Common myeloid progenitor, CD34-positive (primary cell): Measurements from ENCODE around the gene CD69.

Source experiments
- CTCF ChIA-PET: fragments of 350-600 bp; sonication (Branson Sonifier 250); formaldehyde crosslinking; loops from one replicate; lab custom pipeline; 2021; ENCODE audit warnings: antibody characterized with exemption; lab: Charles Lee
- POLR2A ChIA-PET: fragments of 350-600 bp; sonication (Branson Sonifier 250); formaldehyde crosslinking; loops from one replicate; lab custom pipeline; 2021; ENCODE audit warnings: antibody characterized with exemption; lab: Charles Lee
- DNase-seq, 3 donors: peaks; one replicate each; pipeline versions ENCODE4 v3.0.0 to v3.0.0-alpha.2; 2013
- H3K27ac ChIP-seq, 2 experiments: 1 replicate in 1 of 2; 2 replicates in 1 of 2; pipeline ENCODE4 v1.7.0; 2013; ENCODE audit warnings: inconsistent platforms in 2 of 2, low read length in 2 of 2, mild to moderate bottlenecking in 2 of 2, low read depth in 1 of 2, moderate library complexity in 1 of 2; ENCODE audit not compliant: severe bottlenecking in 2 of 2, insufficient read depth in 1 of 2, poor library complexity in 1 of 2
- H3K27me3 ChIP-seq, 5 experiments: replicated peaks in 2 of 5; 1 replicate in 3 of 5; 2 replicates in 2 of 5; pipeline versions ENCODE4 v1.6.1 to v1.7.0; 2013; ENCODE audit warnings: low read length in 4 of 5, mild to moderate bottlenecking in 2 of 5, moderate library complexity in 2 of 5, inconsistent platforms in 1 of 5; ENCODE audit not compliant: insufficient read depth in 5 of 5, control insufficient read depth in 4 of 5
- H3K36me3 ChIP-seq, 4 experiments: 1 replicate in 2 of 4; 2 replicates in 2 of 4; pipeline versions ENCODE4 v1.6.1 to v1.7.0; 2013; ENCODE audit warnings: low read length in 3 of 4, control low read depth in 1 of 4, mild to moderate bottlenecking in 1 of 4; ENCODE audit not compliant: control insufficient read depth in 4 of 4, insufficient read depth in 4 of 4
- H3K4me1 ChIP-seq, 4 experiments: 1 replicate in 3 of 4; 2 replicates in 1 of 4; pipeline versions ENCODE4 v1.6.1 to v1.7.1; 2013; ENCODE audit warnings: low read length in 3 of 4, mild to moderate bottlenecking in 3 of 4, control low read depth in 1 of 4, inconsistent platforms in 1 of 4, moderate library complexity in 1 of 4; ENCODE audit not compliant: control insufficient read depth in 4 of 4, insufficient read depth in 4 of 4; ENCODE audit errors: control extremely low read depth in 1 of 4
- H3K4me3 ChIP-seq, 7 experiments: 1 replicate in 4 of 7; 2 replicates in 3 of 7; pipeline versions ENCODE4 v1.5.1 to v1.7.0; 2013; ENCODE audit warnings: mild to moderate bottlenecking in 7 of 7, low read length in 6 of 7, moderate library complexity in 6 of 7, inconsistent platforms in 2 of 7, low read depth in 2 of 7, control low read depth in 1 of 7; ENCODE audit not compliant: insufficient read depth in 4 of 7, control insufficient read depth in 1 of 7; ENCODE audit errors: extremely low read depth in 1 of 7
- H3K9me3 ChIP-seq, 5 experiments: 1 replicate in 4 of 5; 2 replicates in 1 of 5; pipeline versions ENCODE4 v1.6.1 to v1.7.1; 2013; ENCODE audit warnings: low read length in 4 of 5, mild to moderate bottlenecking in 2 of 5, inconsistent platforms in 1 of 5, low read depth in 1 of 5, moderate library complexity in 1 of 5; ENCODE audit not compliant: control insufficient read depth in 4 of 5, insufficient read depth in 2 of 5; ENCODE audit errors: control extremely low read depth in 1 of 5
- WGBS: methylation state at CpG from one replicate; pipeline ENCODE4 v1.1.5; 2013; ENCODE audit not compliant: insufficient coverage; 5-methylcytosine and 5-hydroxymethylcytosine counted together

CD69 gene

DNA sequence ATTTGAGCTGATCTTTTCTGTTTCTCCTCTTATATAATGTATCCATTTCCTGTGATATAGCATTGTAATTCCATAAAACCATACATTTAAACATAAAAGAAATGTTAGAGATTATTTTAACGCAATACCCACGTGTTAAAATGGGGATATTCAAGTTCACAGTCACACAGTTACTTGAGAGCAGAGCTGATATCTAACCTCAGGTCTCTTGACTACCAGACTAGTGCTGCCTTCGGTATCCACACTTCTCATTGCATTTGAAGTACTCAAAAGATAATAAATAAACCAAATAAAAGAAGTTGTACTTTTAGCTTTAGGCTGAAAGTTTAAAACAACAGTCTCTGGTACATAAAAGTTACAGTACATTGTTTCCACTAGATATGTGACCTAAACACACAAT lies 30.7 kb downstream of the CD69 start:
- H3K27me3 ChIP-seq = no peaks in the 10 kb centered on the region
- ChIA-PET POLR2A (no interaction called here), CTCF (interaction anchor here (1.2 to 1.5 kb wide), 2 partner anchors 12 to 15 kb away, joined by 3 to 5 read pairs; no protein-coding TSS in a partner anchor)
- DNase-seq = no peak
- H3K36me3 ChIP-seq = no peaks in the 10 kb centered on the region
- H3K9me3 ChIP-seq = no peaks in the 10 kb centered on the region
- no peak overlapping the region for H3K4me3 ChIP-seq
- 95% methylated on average over 2 of the region's 3 CpGs for WGBS
- peaks cover 18 to 31% (median 24%) of the 10 kb centered on the region in 4 experiments for H3K4me1 ChIP-seq
- H3K27ac ChIP-seq = no peak overlapping the region

DNA sequence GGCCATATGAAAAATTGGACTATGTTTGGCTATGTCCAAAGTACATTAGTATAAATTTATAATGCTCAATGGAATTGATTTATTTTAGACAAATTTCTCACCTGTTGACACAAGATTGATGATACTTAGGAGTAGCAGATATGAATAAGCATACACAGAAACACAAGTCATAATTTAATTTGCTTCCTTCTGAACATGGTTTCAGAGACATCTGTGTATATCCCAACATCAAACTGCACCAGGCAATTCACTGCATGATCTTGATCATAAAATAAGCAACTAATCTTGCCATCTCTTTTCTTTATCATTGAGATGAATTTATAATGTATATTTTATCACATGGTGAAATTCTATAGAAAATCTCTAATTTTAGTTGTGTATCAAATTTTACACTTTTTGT lies 31.6 kb downstream of the CD69 start:
- CTCF ChIA-PET = interaction anchor here (1.2 to 1.5 kb wide), 2 partner anchors 11 to 14 kb away, joined by 3 to 5 read pairs; no protein-coding TSS in a partner anchor
- Histone ChIP-seq H3K36me3 (no peaks in the 10 kb centered on the region), H3K4me1 (peaks cover 17 to 31% (median 22%) of the 10 kb centered on the region in 4 experiments), H3K9me3 (no peaks in the 10 kb centered on the region), H3K4me3 (no peak overlapping the region), H3K27ac (no peak overlapping the region), H3K27me3 (no peaks in the 10 kb centered on the region)
- no peak for DNase-seq
- POLR2A ChIA-PET = no interaction called here

DNA sequence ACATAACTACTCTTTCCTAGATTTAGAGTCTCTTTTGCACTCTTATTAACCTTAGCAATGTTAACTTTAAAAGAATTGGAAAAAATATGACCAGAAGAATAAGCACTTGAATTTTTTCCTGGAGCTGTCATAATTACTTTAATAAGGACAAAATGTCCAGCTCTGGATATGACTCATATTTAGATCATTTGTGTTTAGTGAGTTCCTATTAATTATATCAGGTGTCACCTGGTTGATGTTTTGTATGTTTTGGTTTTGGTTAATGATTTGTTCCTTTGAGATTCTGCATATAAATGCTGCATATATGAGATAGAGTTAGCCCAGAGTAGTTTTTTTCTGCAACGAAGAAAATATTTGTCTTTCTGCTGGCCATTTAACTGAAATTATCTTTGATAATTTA lies 32.9 kb downstream of the CD69 start:
- Histone ChIP-seq H3K9me3 (no peaks in the 10 kb centered on the region), H3K4me1 (peaks cover 13 to 21% (median 17%) of the 10 kb centered on the region in 4 experiments), H3K4me3 (no peak overlapping the region), H3K36me3 (no peaks in the 10 kb centered on the region), H3K27ac (no peak overlapping the region), H3K27me3 (no peaks in the 10 kb centered on the region)
- no CpG with 5 or more reads among the region's 1 CpG for WGBS
- DNase-seq = no peak
- CTCF ChIA-PET = no interaction called here
- POLR2A ChIA-PET = no interaction called here

DNA sequence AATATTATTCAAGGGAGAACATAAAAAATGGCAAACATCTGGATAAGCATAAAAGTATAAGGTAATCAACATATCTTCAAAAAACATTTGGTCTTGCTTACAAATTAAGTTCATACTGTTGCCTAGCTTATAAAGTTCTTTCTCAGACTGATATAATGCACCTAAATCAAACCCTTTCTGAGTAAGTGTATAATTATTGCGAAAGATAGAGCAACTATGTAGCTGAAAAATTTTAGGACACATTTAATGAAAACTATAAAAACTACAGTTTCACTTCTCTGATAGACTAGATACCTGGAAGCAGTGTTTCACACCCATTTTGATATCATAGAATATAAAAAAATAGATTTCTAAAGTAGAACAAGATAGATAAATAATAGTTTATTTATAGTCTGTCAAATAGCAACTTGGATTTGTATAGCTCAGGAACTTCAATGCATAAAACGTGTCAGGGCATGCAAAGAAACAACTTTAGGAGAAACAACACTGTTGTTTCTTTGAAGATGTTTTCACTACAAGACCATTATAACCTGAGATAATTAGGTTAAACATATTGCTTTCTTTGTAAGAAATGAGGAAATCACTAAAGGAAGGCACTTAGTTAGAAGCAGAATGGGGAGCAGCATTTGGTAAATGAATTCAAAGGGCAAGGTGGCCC lies 35.4 kb downstream of the CD69 start:
- H3K27ac ChIP-seq = no peak overlapping the region
- no CpG with 5 or more reads among the region's 2 CpGs for WGBS
- POLR2A ChIA-PET = no interaction called here
- no peaks in the 10 kb centered on the region for H3K9me3 ChIP-seq
- CTCF ChIA-PET = interaction anchor here (0.7 to 1.5 kb wide), 4 partner anchors 11 to 91 kb away, joined by 3 to 4 read pairs (median 4); no protein-coding TSS in a partner anchor
- peaks cover 5 to 22% (median 18%) of the 10 kb centered on the region in 4 experiments for H3K4me1 ChIP-seq
- H3K4me3 ChIP-seq = no peak overlapping the region
- no peaks in the 10 kb centered on the region for H3K36me3 ChIP-seq
- H3K27me3 ChIP-seq = no peaks in the 10 kb centered on the region
- DNase-seq = no peak

DNA sequence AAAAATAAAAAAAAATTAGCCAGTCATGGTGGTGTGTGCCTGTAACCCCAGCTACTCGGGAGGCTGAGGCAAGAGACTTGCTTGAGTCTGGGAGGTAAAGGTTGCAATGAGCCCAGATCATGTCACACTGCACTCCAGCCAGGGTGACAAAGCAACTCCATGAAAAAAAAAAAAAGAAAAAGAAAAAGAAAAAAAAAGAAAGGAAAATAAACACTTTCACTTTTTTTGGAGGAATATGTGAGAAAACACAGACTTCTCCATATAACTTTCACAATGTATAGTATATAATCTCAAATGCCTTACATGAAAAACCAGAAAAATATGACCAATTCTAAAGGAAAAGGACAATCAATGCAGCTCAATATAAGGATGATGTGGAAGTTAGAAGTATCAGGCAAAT lies 36.7 kb downstream of the CD69 start:
- no peak overlapping the region for H3K4me3 ChIP-seq
- peaks cover 5 to 20% (median 18%) of the 10 kb centered on the region in 4 experiments for H3K4me1 ChIP-seq
- H3K36me3 ChIP-seq = no peaks in the 10 kb centered on the region
- no peak for DNase-seq
- POLR2A ChIA-PET = no interaction called here
- H3K27ac ChIP-seq = no peak overlapping the region
- H3K9me3 ChIP-seq = no peaks in the 10 kb centered on the region
- H3K27me3 ChIP-seq = no peaks in the 10 kb centered on the region
- CTCF ChIA-PET = interaction anchor here (1.4 kb wide), 1 partner anchor 9 kb away, joined by 4 read pairs; no protein-coding TSS in a partner anchor
- no CpG with 5 or more reads among the region's 1 CpG for WGBS

- peak in 2 of 3 donors; percentile 62 to 71 for DNase-seq
- H3K4me3 ChIP-seq = no peak overlapping the region
- peak overlapping the region in 1 of 2 experiments; percentile 12 for H3K27ac ChIP-seq
- H3K27me3 ChIP-seq = no peaks in the 10 kb centered on the region
- peaks cover 5 to 20% (median 18%) of the 10 kb centered on the region in 4 experiments for H3K4me1 ChIP-seq
- H3K36me3 ChIP-seq = no peaks in the 10 kb centered on the region
- CTCF ChIA-PET = interaction anchor here (1.1 to 1.7 kb wide), 5 partner anchors 10 to 74 kb away, joined by 3 to 6 read pairs (median 3); no protein-coding TSS in a partner anchor
- WGBS = 10% methylated on average over 2 of the region's 5 CpGs
- H3K9me3 ChIP-seq = no peaks in the 10 kb centered on the region
- POLR2A ChIA-PET = no interaction called here
Measured at GRCh38 chr12:9721394-9722092, 39.2 kb downstream of the CD69 start.

GRCh38 chr12:9719790-9720189 lies 40.9 kb downstream of the CD69 start:
- Histone ChIP-seq H3K36me3 (no peaks in the 10 kb centered on the region), H3K4me1 (peaks cover 5 to 20% (median 18%) of the 10 kb centered on the region in 4 experiments), H3K27me3 (no peaks in the 10 kb centered on the region), H3K4me3 (no peak overlapping the region), H3K9me3 (no peaks in the 10 kb centered on the region), H3K27ac (no peak overlapping the region)
- ChIA-PET CTCF (no interaction called here), POLR2A (no interaction called here)
- DNase-seq = no peak
- WGBS = 100% methylated on average over 1 of the region's 1 CpG
